ENCODE data around the gene SLC6A19. TPM values are rescaled to one million over a fixed set of nuclear protein-coding genes. Genes with fewer than 3 reads are reported as not detected.

SLC6A19 gene
- total RNA-seq, 1 donor from 2014 or later, result not detected

DNA sequence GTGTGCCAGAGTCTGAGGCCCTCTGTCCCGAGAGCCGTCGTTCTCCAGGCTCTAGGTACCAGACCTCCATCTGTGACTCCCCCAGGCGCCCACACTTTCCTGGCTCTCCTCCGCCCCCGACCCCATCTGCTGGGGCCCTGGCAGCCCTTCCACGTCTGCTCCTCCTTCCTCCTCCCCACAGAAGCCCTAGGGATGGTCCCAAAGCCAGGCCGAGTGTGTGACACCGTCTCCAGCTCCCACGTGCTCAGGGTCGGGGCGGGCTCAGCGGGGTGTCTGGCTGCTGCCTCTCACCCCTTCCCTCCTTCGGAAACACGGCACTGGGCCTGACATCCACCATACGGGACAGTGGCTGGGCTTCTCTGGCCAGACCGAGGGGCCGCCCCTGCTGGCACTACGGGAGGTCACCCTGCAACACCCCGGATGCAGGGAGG lies 20.5 kb upstream of the SLC6A19 start:
- ATAC-seq, result no peak

DNA sequence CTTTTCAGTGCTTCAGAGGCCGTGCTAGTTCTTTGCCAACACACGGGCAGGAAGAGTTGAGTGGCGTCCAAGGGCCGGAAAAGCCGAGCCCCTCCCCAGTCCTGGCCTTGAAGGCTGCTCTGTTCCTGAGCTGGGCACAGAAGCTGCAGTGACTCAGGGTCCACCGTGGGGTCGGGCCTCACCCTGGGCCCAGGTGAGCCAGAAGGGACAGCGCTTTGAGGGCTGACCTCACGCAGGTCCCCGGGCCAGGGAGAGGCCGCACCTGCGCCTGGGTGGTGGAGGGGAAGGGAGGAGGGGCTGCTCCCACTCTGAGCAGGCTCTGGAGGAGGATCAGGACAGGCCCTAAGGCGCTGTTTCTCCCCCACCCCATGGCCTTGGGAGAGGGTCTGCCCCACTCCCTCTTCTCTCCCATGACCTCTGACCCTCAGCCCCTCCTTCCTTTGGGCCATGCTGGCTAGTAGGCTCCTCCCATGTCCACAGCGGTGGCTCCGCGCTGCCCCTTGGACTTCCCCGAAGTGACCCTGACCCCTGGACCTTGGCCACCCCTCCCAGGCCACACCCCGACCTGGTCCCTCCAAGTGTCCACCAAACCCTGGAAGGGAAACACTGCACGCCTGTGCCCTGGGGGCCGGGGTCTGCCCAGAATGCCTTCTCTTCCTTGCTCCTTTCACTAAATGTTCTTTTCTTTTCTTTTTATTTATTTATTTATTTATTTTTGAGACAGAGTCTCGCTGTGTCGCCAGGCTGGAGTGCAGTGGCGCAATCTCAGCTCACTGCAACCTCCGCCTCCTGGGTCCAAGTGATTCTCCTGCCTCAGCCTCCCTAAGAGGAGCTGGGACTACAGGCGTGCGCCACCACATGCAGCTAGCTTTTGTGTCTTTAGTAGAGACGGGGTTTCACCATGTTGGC lies 19.7 kb upstream of the SLC6A19 start:
- no peak for ATAC-seq

DNA sequence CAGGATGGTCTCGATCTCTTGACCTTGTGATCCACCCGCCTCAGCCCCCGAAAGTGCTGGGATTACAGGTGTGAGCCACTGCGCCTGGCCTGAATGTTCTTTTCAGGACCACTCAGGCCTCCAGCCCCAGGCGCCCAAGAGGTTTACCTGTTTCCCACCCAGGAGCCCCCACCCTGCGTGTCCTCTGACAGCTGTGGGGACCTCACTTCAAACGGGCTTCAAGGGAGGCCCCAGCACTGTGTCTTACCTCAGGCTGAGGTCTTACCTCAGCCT lies 19.1 kb upstream of the SLC6A19 start:
- ATAC-seq, result no peak

DNA sequence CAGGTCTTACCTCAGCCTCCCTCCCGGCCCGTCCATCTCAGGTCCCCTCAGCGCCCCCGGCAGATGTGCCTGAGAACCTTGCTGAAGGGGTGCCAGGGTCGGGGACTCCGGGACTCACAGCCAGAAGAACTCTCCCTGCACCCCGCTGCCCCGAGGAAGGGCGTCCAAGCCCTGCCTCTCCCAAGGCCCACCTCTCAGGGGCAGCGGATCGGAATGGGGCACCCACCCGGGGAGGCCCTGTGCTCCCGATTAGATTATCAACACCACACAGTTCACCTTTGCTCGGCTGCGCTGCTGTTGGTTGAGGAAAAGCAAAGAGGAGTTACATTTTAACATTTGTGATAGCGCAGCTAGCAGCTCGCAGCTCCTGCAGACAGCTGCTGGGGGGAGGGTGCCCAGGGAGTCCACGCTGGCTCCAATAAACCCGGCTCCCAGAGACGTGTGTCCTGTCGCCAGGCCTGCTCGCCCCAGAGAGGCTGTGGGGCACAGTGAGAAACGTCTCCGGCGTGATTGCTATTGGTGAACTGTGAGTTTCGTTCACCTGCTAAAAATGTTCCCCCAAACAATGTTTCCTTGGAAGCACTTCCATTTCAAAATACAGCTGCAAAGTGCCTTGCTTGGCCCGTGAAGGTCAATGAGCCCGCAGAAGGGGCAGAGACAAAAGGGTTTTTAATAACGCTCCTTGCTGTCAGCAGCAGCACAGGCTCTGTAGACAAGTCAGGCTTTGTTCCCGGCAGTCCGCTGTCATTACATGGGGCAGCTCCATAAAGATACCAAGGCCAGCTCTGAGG lies 18.6 kb upstream of the SLC6A19 start:
- ATAC-seq, result no peak

DNA sequence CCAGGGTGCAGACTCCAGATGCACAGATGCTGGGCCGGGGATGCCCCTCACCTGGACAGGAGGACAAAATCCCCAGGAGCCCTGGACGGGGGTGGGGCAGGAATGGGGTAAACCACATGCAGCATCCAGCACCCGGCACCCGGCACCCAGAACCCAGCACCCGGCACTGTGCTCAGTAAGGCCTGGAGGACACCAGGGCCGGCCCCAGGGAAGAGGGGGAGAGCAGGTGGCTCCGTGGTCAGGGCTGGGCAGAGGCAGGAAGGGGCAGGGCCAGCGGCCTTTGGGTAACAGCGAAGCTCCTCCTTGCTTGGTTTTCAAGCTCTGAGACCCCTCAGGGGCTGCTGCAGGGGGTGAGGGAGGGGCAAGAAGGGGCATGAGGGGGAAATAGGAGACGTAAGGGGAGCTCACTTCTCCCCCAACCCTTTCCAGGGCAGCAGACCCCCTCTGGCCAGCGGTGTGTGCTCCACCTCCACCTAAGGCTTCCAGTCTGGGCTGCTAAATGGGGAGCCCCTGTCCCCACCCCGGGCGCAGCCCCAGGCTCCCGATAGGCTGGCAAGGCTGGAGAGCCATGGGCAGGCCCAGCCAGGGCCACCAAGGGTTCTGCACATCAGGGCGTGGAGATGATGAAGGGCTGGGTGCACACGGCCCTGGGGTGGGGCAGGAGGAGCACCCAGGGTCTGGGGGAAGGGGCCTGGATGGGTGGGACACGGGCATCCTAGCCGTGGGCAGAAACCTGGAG lies 17.8 kb upstream of the SLC6A19 start:
- ATAC-seq, result no peak

DNA sequence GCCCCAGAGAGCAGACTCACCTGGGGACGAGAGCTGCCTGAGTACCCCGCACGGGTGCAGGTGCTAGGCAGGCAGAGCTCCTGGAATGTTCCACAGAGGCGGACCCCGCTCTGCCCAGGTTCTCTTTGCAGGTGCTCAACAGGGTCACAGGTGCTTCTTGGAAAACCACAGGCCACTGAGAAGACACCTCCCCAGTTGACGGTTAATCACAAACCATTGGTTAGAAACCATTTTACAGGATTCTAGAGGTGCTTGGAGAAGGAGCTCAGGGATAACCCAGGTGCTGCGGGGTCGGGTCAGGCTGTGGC lies 17.3 kb upstream of the SLC6A19 start:
- no peak for ATAC-seq

DNA sequence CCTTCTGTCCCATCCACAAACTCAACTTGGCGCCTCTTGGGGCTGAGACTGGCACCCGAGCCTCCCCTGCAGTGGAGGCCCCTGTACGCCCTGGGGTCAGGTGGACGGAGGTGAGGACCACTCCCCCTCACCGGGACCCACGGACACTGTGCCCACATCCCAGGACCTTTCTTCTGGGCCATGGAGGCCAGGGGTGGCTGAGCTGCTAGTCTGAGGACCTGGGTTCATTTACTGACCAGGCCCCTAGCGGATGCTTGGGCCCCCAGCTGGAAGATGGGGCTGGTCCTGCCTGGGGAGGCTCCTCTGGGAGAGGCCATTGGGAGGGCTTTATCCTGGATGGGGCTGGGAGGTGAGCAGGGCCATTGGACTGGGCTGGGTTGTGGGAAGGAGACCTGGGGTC lies 16.9 kb upstream of the SLC6A19 start:
- no peak for ATAC-seq

DNA sequence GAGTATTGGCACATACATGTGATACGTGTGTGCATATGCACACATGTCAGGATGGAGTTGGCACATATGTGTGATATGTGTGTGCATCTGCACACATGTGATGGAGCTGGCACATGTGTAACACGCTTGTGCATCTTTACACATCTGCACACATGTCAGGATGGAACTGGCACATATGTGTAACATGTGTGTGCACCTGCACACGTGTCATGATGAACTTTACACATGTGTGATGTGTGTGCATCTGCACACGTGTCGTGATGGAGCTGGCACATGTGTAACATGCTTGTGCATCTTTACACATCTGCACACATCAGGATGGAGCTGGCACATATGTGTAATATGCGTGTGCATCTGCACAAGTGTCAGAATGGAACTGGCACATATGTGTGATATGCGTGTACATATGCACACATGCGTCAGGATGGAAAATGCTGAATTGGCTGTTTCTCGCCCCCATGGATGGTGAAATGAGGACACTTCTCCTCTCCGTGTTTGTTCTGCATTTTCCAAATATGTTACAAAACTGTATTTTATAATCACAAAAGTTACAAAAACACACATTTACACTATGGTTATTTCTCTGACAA lies 16.3 kb upstream of the SLC6A19 start:
- no peak for ATAC-seq

DNA sequence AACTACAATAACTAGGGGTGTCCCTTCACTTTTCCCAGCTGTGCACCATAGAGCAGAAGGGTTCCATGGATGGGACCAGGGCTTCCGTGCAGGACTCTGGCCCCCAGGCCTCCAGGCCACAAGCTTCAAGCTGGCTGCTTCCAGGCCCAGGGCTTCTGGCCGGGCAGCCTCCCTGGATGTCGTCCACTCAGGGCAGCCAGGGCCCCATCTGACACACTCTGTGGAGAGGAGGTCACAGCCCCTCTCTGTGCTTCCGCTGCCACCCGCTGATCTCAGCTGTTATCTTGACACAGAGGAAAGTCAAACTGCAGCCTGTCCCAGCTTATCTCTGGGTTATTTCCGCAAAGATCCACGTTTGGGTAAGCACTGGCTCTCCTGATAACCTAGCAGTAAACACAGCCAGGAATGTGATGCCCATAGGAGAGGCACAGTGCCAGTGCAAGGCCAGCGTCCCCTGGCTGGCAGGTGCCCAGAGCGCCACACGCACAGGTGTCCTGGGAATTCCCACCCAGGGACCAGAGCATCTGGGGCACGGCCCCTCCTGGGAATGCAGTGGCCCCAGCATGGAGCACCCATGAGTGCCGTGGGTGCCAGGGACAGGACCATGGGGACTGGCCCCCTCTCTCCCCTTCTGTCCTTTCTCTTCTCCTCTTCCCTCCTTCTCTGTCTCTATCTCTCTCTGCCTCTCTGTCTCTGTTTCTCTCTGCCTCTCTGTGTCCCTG lies 15.6 kb upstream of the SLC6A19 start:
- no peak for ATAC-seq

DNA sequence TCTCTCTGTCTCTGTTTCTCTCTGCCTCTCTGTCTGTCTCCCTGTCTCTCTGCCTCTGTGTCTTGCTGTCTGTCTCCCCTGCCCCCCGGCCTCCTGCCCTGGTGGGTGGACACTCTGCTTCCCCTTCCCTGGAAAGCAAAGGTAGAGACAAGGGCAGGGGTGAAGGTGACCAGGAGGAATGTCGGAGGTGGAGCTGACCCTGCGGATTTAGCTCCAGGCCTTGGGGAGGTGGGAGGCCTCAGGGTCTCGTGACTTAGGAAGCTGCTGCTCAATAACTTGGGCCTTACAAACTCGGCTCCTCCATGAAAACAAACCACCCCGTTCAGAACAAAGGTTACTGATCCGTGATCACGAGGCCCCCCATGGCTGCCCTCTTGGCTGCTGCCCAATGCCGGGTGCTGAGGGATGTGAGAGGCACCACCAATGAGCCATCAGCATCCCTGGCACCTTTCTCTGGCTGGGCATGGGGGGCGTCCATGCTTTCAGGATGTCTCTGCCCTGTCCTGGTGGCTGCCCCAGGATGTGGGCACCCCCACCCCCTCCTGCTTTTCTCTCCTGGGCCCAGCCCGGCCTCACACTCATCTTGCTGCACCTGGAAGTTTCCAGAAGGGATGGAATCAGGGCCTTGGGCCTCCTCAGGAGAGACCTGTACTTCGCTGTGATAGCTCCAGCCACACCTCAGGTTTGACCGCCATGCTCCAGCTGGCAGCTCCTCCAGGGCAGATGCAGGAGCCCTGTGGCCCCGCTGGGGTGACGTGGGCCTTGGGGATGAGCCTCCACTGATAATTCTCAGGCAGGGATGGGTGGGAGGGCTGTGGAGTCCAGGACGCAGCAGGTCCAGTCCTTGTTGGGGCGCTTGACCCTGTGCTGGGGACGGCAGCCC lies 14.8 kb upstream of the SLC6A19 start:
- ATAC-seq, result no peak

DNA sequence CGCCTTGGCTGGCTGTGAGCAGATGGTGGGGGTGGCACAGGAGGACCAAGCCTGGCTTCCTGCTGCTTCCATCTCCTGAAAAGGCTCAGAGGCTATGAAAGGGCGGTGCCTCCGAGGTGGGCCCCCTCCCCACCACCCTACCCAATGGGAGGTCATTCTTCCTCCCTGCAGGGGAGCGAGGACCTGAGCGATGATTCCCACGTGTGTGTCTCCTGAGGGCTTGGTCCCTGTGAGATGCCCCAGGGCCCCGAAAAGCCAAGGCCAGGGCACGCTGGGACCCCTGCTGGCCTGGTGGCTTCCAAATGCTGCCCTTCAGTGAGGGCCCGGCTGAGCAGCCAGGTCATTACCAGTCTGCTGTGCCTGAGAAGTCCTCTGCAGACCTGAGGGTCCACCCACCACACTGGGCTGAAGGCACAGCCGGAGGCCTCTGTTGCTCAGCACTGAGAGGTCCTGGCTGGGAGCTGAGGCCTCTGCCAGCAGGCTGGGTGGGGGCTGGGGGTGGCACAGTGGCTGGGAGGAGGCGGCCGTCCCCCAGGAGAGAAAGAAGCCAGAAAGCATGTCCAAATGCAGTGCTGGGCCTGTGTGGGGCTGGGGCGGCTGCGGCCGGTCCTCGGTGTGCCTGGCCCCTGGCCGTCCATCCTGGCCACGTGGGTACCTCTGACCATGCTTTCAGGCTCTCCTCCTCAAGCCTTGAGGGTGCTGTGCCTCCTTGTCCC lies 14.0 kb upstream of the SLC6A19 start:
- no peak for ATAC-seq

DNA sequence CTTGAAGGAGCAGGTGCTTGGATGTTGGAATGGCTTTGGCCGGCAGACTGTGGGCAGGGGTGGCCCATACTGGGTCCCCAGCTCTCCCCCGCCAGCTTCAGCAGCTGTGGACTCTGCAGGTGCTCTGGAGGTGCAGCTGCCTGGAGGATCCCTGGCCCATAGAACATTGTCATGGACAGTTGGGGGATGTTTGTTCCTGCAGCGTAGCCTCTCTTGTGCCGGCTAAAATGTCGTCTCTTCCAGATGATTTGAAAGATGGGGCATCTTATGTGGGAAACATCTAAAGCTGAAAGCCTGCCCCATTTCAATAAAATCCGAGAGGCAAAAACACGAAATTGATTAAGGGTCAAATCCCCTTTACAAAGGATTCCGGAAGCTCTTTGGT lies 13.5 kb upstream of the SLC6A19 start:
- no peak for ATAC-seq

DNA sequence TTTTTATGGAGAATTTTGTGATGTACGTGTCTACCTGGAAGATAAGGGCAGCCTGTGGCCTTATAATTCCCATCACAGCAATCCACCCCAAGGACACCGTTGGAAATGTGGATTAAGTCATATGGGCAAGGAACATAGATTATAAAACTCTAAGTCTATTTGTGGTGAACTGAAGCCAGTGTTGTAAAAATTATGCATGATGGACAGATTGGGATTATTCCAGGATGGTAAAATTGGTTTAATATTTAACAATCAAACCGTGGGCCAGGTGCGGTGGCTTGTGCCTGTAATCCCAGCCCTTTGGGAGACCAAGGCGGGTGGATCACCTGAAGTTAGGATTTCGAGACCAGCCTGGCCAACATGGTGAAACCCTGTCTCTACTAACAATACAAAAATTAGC lies 12.9 kb upstream of the SLC6A19 start:
- ATAC-seq, result no peak

DNA sequence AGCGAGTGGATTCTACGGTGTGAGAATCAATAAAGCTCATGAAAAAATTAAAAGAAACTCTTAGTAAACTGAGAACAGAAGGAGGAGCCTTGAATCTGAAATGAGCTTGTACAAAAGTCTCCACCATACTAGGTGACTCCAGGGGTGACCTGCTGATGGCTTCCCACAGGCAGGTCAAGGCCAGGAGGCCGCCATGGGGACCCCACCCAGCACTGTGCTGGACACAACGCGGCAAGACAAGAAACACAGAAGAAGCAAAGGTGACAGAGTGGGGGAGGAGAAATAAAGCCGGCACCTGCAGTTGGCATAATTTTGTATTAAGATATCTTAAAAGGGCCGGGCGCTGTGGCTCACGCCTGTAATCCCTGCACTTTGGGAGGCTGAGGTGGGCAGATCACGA lies 12.1 kb upstream of the SLC6A19 start:
- ATAC-seq, result no peak

DNA sequence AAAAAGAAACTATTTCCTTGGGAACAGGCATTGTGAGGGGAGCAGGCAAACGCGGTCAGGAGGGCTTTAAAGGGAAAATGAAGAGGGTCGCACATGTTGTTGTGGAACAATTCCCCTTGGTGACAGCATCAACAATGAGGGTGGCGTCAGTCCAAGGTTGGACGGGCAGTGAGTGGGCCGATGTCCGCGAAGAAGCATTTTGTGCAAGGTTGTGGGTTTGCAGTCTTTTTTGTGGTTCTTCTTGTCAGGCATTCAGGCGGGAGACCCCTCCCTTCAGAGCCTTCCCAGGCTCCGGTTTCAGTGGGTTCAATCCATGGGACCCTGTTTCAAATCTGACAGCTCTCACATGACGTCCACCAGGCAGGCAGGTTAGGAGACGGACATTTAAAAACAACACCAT lies 11.1 kb upstream of the SLC6A19 start:
- no peak for ATAC-seq

DNA sequence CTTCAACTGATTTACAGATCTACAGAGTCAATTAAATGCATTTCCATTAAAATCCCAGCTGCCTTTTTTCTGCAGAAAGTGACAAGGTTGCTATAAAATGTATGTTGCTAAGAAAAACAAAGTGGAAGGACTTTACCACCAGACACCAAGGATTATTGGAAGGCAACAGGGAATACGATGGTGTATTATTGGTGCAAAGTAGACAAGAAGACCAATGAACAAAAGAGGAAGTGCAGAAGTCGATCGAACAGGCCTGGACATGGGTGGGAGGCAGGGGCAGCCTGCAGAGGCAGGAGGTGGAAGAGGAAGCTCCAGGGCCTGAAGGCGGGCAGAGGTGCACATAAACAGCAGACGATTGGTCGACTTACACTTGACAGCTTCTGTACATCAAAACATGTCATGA lies 10.6 kb upstream of the SLC6A19 start:
- no peak for ATAC-seq

DNA sequence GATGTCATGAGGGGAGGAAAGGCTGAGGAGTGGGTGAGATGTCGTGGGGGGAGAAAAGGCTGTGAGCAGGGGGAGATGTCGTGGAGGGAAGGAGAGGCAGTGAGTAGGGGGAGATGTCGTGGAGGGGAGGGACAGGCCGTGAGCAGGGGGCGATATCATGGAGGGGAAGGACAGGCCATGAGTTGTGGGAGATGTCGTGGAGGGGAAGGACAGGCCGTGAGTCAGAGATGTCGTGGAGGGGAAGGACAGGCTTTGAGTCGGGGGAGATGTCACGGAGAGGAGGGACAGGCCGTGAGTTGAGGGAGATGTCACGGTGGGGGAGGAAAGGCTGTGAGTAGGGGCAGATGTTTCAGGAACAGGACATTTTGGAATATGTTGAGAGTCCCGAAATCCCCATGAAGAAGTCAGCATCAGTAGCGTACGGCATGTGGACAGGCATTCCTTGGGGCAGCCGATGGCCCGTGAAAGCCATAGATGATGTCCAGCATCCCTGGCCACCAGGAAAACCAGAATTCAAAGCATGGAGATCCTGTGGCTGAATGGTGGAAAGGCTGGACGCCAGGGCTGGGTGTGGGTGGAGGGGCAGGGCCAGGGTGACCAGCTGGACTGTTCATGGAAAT lies 8.3 kb upstream of the SLC6A19 start:
- ATAC-seq, result no peak

DNA sequence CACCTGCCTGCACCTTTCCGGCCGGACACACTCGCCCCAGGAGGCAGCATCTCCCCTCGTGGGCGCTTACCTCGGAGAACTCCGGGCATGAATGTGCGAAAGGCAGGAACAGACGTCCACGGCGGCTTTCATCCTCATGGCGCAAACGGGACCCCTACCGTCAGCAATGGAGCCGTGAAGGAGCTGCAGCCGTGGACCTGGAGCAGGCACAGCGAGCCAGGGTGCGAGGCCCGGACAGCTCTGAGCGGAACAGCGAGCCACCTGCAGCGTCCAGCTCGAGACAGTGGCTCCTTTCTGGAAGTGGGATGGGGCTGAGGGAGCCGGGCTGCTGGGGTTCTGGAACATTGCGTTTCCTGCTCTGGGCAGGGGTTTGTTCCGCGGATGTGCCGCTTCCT lies 7.8 kb upstream of the SLC6A19 start:
- ATAC-seq, result no peak

DNA sequence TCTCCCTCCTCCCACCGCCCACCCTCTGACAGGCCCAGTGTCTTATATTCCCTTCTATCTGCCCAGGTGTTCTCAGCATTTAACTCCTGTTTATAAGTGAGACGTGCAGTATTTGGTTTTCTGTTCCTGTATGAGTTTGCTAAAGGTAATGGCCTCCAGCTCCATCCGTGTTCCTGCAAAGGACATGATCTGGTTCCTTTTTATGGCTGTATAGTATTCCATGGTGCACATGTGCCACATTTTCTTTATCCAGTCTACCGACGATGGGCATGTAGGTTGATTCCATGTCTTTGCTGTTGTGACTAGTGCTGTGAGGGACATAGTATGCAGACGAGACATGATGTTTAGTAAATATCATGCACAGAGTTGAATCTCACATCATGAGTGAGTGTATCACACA lies 7.0 kb upstream of the SLC6A19 start:
- no peak for ATAC-seq

DNA sequence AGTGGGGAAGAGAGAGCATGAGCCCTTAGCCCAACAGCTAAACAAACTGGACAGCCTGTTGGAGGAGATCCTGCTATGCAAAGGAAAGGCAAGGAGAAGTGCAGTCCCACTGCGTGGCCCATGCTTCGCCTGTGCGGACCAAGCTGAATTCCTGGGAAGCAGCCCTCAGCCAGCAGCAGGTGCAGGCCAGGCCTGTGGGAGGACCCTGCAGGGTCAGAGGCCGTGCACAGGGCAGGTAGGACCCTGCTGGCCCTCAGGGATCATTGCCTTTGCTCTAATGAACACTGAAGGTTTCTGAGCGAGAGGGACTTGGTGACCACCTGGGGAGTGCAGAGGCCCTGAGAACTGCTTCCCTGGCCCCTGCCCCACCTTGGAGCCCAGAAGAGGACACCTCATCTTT lies 6.0 kb upstream of the SLC6A19 start:
- ATAC-seq, result no peak
